Measurements from ENCODE around the gene PDK2. TPM values are rescaled to one million over a fixed set of nuclear protein-coding genes. Genes with fewer than 3 reads are reported as not detected.

PDK2 gene
- total and polyA plus RNA-seq, 2 of the 4 experiments (the other 2 are of a cell fraction): 26.7 to 104 TPM

GRCh38 chr17:50100480-50100883 lies 5.3 kb downstream of the PDK2 start:
- BruUV-seq (replicated peaks): no TSS peak
- in situ Hi-C loops (cut with MboI; ENCODE audit: low sequenced_read_pairs) (no loop called here), intact Hi-C loops (cut with micrococcal nuclease) (no loop called here), dilution Hi-C loops (cut with HindIII; ENCODE audit: low sequenced_read_pairs, unreplicated experiment) (no loop called here)
- no peak overlapping the region for H2BK15ac ChIP-seq (ENCODE audit: low read depth, low read length)
- no peak overlapping the region for H3K4ac ChIP-seq (ENCODE audit: low read depth, low read length)
- peaks cover 7% of the 10 kb centered on the region for H4K20me1 ChIP-seq (ENCODE audit: insufficient read depth, low read length)
- 60% methylated on average over 1 of the region's 5 CpGs; no CpG with 5 or more reads in 1 of the 2 experiments for WGBS, 2 experiments (ENCODE audit: extremely low coverage in 2 of 2, insufficient read length in 1 of 2)
- ChIA-PET POLR2A (ENCODE audit: unreplicated experiment) (interaction anchor here (0.6 kb wide), 1 partner anchor 100 kb away, joined by 7 read pairs; no protein-coding TSS in a partner anchor), CTCF (interaction anchor here (0.5 to 1.0 kb wide), 2 partner anchors 13 to 546 kb away, joined by 3 to 6 read pairs; no protein-coding TSS in a partner anchor)
- H3K9ac ChIP-seq (ENCODE audit: low read depth, low read length): no peak overlapping the region
- H3K36me3 ChIP-seq (ENCODE audit: control insufficient read depth, insufficient read depth, low read length): peaks cover 16% of the 10 kb centered on the region
- no peak for TF ChIP-seq USF2 (IDR thresholded peaks at IDR 0.05; ENCODE audit: low read depth, low read length)
- no peak for TF ChIP-seq FOS (IDR thresholded peaks at IDR 0.05; ENCODE audit: low read depth, low read length)
- TF ChIP-seq POLR2A (IDR thresholded peaks at IDR 0.05; ENCODE audit: low read depth, low read length): no peak
- no peak for TF ChIP-seq CHD1 (IDR thresholded peaks at IDR 0.05; ENCODE audit: low read depth, low read length)
- no peak for TF ChIP-seq MXI1 (IDR thresholded peaks at IDR 0.05; ENCODE audit: borderline replicate concordance, low read depth, low read length)
- no peak for TF ChIP-seq BHLHE40 (IDR thresholded peaks at IDR 0.05; ENCODE audit: low read depth, low read length)
- TF ChIP-seq MAFK (IDR thresholded peaks at IDR 0.05; ENCODE audit: low read depth, low read length): no peak
- no peak for TF ChIP-seq RAD21 (IDR thresholded peaks at IDR 0.05; ENCODE audit: low read length)
- TF ChIP-seq SMC3 (IDR thresholded peaks at IDR 0.05; ENCODE audit: low read depth, low read length): no peak
- TF ChIP-seq RFX5 (IDR thresholded peaks at IDR 0.05; ENCODE audit: low read depth, low read length): no peak
- TF ChIP-seq MAZ (IDR thresholded peaks at IDR 0.05; ENCODE audit: borderline replicate concordance, low read depth, low read length): no peak
- no peak for TF ChIP-seq CTCF (conservative IDR thresholded peaks at IDR 0.05; ENCODE audit: low read depth, low read length)
- TF ChIP-seq RCOR1 (IDR thresholded peaks at IDR 0.05; ENCODE audit: insufficient replicate concordance, low read length): no peak
- TF ChIP-seq, protein P1, sequence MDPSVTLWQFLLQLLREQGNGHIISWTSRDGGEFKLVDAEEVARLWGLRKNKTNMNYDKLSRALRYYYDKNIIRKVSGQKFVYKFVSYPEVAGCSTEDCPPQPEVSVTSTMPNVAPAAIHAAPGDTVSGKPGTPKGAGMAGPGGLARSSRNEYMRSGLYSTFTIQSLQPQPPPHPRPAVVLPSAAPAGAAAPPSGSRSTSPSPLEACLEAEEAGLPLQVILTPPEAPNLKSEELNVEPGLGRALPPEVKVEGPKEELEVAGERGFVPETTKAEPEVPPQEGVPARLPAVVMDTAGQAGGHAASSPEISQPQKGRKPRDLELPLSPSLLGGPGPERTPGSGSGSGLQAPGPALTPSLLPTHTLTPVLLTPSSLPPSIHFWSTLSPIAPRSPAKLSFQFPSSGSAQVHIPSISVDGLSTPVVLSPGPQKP (IDR thresholded peaks at IDR 0.05; ENCODE audit: borderline replicate concordance, low read depth, low read length): no peak
- no peak for TF ChIP-seq NFE2L2 (IDR thresholded peaks at IDR 0.05; ENCODE audit: low read depth, low read length)
- no peak for TF ChIP-seq CEBPB (IDR thresholded peaks at IDR 0.05; ENCODE audit: low read depth, low read length)
- H2AFZ ChIP-seq (replicated peaks; ENCODE audit: low read length, poor library complexity): no peak overlapping the region
- H3K18ac ChIP-seq (ENCODE audit: low read depth, low read length): no peak overlapping the region
- H4K5ac ChIP-seq (ENCODE audit: low read depth, low read length): no peak overlapping the region
- no peak overlapping the region for H3K27ac ChIP-seq (ENCODE audit: insufficient read depth, low read length)
- H3K9me1 ChIP-seq (ENCODE audit: insufficient read depth, low read length): 0 out of 2 replicates have a peak, but pooled peaks cover 6% of the 10 kb centered on the region
- no peak for DNase-seq
- 0 out of 2 replicates have a peak overlapping the region, but pooled peaks have one; percentile 4 for H3K23ac ChIP-seq (ENCODE audit: low read depth, low read length)
- no peak overlapping the region for H2BK5ac ChIP-seq (ENCODE audit: low read depth, low read length, poor library complexity, severe bottlenecking)
- no peak for ATAC-seq (ENCODE audit: low read depth)
- H2AK9ac ChIP-seq (replicated peaks; ENCODE audit: low read depth, low read length, poor library complexity): no peak overlapping the region
- H2BK20ac ChIP-seq (ENCODE audit: low read depth, low read length): no peak overlapping the region
- H2BK120ac ChIP-seq (ENCODE audit: low read depth, low read length): no peak overlapping the region
- H3K4me2 ChIP-seq (ENCODE audit: low read depth, low read length): no peak overlapping the region
- H3K27me3 ChIP-seq (ENCODE audit: control insufficient read depth, insufficient read depth, low read length): no peaks in the 10 kb centered on the region
- no peaks in the 10 kb centered on the region for H3K9me3 ChIP-seq (ENCODE audit: control insufficient read depth, insufficient read depth, low read length)
- H3K56ac ChIP-seq (ENCODE audit: extremely low read depth, insufficient read depth, low read length): no peak overlapping the region
- no peak overlapping the region for H4K91ac ChIP-seq (ENCODE audit: insufficient read depth, low read depth, low read length)
- peak overlapping the region; percentile 1; the same call in 1 of the 2 replicates for H2AK5ac ChIP-seq (ENCODE audit: low read depth, low read length)
- no peak overlapping the region for H3K4me3 ChIP-seq (ENCODE audit: insufficient read depth, low read depth, low read length)
- H3K79me1 ChIP-seq (ENCODE audit: low read depth in 1 of 2, low read length in 2 of 2): peaks cover 6 to 15% of the 10 kb centered on the region in 2 experiments; a peak in 3 of 4 replicates
- H4K8ac ChIP-seq (ENCODE audit: low read depth in 2 of 2, low read length in 2 of 2): no peak overlapping the region
- no peak overlapping the region; the same call in 1 of the 2 replicates for H3K14ac ChIP-seq (replicated peaks; ENCODE audit: low read depth, low read length)
- H3K4me1 ChIP-seq (ENCODE audit: control insufficient read depth, insufficient read depth, low read length): peaks cover 18% of the 10 kb centered on the region
